Activated T-cell treated with anti-CD3 and anti-CD28 coated beads, Interleukin-2, amount 50 U/mL, for 4 hours (primary cell): ENCODE results near the gene USP19. TPM values are rescaled to one million over a fixed set of nuclear protein-coding genes. Genes with fewer than 3 reads are reported as not detected.

Experiments
- ATAC-seq, 2 donors: fragments of 200-7000 bp; cut with Tn5 transposase; one replicate each; pipeline ENCODE4 v1.10.0; 2021
- DNase-seq: peaks from one replicate; pipeline ENCODE4 v3.0.0-alpha.2; 2020
- H3K27me3 Mint-ChIP-seq: one replicate; pipeline ENCODE4 v1.8.0; 2021; ENCODE audit warnings: low read depth, mixed read lengths
- H3K36me3 Mint-ChIP-seq: one replicate; pipeline ENCODE4 v1.8.0; 2022; ENCODE audit warnings: mixed read lengths; ENCODE audit not compliant: insufficient read depth
- H3K4me1 Mint-ChIP-seq: one replicate; pipeline ENCODE4 v1.8.0; 2021; ENCODE audit warnings: low read depth, mixed read lengths
- H3K4me3 Mint-ChIP-seq: one replicate; pipeline ENCODE4 v1.8.0; 2021; ENCODE audit warnings: mild to moderate bottlenecking, moderate library complexity, mixed read lengths
- H3K9me3 Mint-ChIP-seq: one replicate; pipeline ENCODE4 v1.8.0; 2021; ENCODE audit warnings: mixed read lengths
- total RNA-seq, 3 donors: library from RNA; stranded (reverse); gene quantifications; one replicate each; pipeline ENCODE4 v1.2.1, GENCODE V29; 2021

The USP19 gene
- 10 to 100 TPM; 68.2 to 75.9 (median 75.1) TPM for total RNA-seq

- peaks cover 18% of the 10 kb centered on the region for H3K4me1 Mint-ChIP-seq
- DNase-seq (peak; percentile 91), ATAC-seq (peak; percentile 95)
- H3K9me3 Mint-ChIP-seq = no peaks in the 10 kb centered on the region
- H3K4me3 Mint-ChIP-seq = peak within 1 kb of the TSS; percentile 87
- H3K27me3 Mint-ChIP-seq = no peaks in the 10 kb centered on the region
- peaks cover 18% of the 10 kb centered on the region for H3K36me3 Mint-ChIP-seq
These were observed at the start of gene USP19 for GRCh38 chr3:49120438-49121131. Gene USP19 (minus strand): TSS chr3:49120823. CDS start chr3:49119145, 1,678 bp downstream.

DNA sequence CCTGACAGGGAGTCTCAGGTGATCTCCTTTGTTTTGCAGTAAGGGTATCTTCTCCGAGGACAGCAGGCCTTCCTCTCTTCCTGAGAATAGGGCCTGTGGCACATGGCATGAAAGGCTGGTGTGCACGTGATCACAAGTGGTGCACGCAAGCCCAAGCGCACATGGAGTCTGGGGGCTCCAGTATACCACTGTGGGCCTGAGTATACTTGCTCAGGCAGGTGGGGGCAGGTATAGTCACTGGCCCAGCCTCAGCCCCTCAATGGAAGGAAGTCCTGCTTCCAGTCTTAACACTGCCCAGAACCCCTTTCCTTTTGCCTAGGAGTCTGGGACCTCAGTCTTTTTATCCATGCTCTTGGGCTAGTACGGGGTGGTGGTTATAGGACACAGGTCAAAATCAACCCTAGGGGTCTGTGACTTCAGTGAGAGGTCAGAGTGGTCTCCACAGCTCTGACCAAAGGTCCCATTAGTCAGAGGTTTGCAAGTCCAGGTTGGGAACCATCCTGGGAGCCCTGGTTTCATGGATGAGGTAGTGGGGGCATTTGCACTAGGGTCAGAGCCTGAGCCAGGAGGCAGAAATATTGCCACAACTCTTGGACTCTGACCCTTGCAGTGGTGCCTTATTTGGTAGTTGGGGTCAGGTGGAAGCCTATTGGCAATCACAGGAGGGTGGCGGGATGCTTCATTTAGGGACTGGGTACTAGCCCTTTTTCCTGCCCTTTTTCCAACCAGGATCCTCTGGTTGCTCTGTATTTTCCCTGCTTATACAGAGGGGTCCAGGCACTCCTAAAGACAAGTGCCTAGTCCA is 46.3 kb upstream of the USP19 start:
- Mint-ChIP-seq H3K4me1 (peaks cover 37% of the 10 kb centered on the region), H3K27me3 (no peaks in the 10 kb centered on the region), H3K4me3 (peak overlapping the region; percentile 89), H3K36me3 (peaks cover 16% of the 10 kb centered on the region), H3K9me3 (no peaks in the 10 kb centered on the region)
- DNase-seq (no peak), ATAC-seq (no peak)

GRCh38 chr3:49165771-49166751 is 45.4 kb upstream of the USP19 start, which contains the start of gene CCDC71:
Gene CCDC71 (minus strand): TSS chr3:49166331. CDS start chr3:49164208, 2,123 bp downstream.
- peaks cover 34% of the 10 kb centered on the region for H3K4me1 Mint-ChIP-seq
- H3K27me3 Mint-ChIP-seq = no peaks in the 10 kb centered on the region
- DNase-seq (peak; percentile 71), ATAC-seq (peak; percentile 83 to 85)
- H3K4me3 Mint-ChIP-seq = peak within 1 kb of the TSS; percentile 95
- H3K36me3 Mint-ChIP-seq = peaks cover 16% of the 10 kb centered on the region
- H3K9me3 Mint-ChIP-seq = no peaks in the 10 kb centered on the region

GRCh38 chr3:49164983-49165720 is 44.5 kb upstream of the USP19 start:
- H3K4me3 Mint-ChIP-seq = peak overlapping the region; percentile 95
- ATAC-seq = peak in 1 of 2 donors; percentile 1

GRCh38 chr3:49163609-49164008 is 43.0 kb upstream of the USP19 start:
- Mint-ChIP-seq H3K9me3 (no peaks in the 10 kb centered on the region), H3K27me3 (no peaks in the 10 kb centered on the region), H3K36me3 (peaks cover 16% of the 10 kb centered on the region), H3K4me3 (peak overlapping the region; percentile 37), H3K4me1 (peaks cover 22% of the 10 kb centered on the region)
- DNase-seq (no peak), ATAC-seq (no peak)

More at GRCh38 chr3:49164983-49165720, 44.5 kb upstream of the USP19 start:
- no peaks in the 10 kb centered on the region for H3K27me3 Mint-ChIP-seq
- peaks cover 16% of the 10 kb centered on the region for H3K36me3 Mint-ChIP-seq
- H3K9me3 Mint-ChIP-seq = no peaks in the 10 kb centered on the region
- no peak for DNase-seq
- H3K4me1 Mint-ChIP-seq = peaks cover 25% of the 10 kb centered on the region

DNA sequence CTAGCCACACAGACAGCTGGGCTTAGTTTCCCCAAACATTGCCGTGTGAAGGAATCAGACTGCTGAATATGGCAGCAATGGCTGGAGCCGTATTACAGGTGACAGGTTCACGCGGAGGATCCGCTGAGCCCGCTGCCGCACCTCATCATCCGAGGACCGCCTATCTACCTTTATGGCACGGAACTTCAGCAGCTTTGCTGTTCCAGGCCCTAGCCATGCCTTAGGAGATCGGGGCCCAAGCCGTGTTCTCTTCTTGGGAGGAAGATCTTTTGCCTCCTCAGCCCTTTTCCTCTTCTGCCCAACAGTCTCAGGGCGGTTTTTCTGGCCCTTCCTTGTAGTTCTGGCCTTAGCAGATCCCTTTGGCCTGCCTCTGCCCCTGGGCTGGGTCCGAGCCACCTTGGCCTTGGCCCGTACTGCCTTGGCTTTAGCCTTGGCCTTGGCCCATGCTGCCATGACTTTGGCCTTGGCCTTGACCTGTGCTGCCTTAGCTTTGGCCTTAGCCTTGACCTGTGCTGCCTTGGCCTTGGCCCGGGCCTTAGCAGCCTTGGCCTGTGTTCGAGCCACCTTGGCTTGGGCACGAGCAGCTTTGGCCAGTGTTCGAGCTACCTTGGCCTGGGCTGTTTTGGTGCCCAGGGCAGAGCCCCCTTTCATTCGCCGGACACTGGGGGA is 42.3 kb upstream of the USP19 start:
- ATAC-seq (no peak), DNase-seq (no peak)
- Mint-ChIP-seq H3K4me1 (peaks cover 22% of the 10 kb centered on the region), H3K9me3 (no peaks in the 10 kb centered on the region), H3K4me3 (no peak overlapping the region), H3K36me3 (peaks cover 16% of the 10 kb centered on the region), H3K27me3 (no peaks in the 10 kb centered on the region)

DNA sequence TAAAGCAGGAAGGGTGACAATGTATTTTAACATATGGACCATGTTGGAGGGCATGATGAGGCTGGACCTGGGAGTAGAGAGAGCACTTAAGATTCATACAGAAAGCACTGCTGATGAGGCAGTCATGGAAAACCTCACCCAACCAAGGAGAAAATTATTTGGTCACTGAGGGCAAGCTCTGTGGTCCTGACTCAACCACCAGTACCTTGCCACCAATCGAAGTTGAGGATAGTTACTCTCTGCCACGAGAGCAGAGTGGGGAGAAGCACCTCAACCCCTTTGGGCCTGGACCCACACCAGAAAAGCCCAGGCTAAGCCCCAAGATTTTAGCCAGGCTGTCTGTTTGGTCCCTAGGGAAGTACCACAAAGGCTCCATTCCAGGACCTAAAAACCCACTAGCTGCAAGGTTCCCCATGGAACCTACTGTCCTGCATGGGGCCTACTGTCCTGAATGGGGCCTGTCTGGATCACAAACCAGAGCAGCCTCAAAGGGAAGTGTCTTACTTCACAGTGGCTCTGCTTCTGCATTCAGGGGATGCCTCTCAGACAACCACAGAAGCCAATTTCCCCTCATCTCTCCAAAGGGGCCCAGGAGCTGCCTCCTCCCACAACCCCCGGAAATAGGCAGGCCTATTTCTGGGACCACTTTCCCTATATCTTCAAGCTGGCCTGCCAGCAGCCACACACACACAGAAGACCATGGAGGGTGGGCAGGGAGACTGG is 41.3 kb upstream of the USP19 start:
- peaks cover 22% of the 10 kb centered on the region for H3K4me1 Mint-ChIP-seq
- peaks cover 16% of the 10 kb centered on the region for H3K36me3 Mint-ChIP-seq
- ATAC-seq (no peak), DNase-seq (no peak)
- H3K9me3 Mint-ChIP-seq = no peaks in the 10 kb centered on the region
- H3K4me3 Mint-ChIP-seq = no peak overlapping the region
- H3K27me3 Mint-ChIP-seq = no peaks in the 10 kb centered on the region

GRCh38 chr3:49161197-49161596 is 40.6 kb upstream of the USP19 start:
- Mint-ChIP-seq H3K4me1 (peaks cover 17% of the 10 kb centered on the region), H3K4me3 (no peak overlapping the region), H3K36me3 (peaks cover 16% of the 10 kb centered on the region), H3K27me3 (no peaks in the 10 kb centered on the region), H3K9me3 (no peaks in the 10 kb centered on the region)
- no peak for ATAC-seq
- no peak for DNase-seq

DNA sequence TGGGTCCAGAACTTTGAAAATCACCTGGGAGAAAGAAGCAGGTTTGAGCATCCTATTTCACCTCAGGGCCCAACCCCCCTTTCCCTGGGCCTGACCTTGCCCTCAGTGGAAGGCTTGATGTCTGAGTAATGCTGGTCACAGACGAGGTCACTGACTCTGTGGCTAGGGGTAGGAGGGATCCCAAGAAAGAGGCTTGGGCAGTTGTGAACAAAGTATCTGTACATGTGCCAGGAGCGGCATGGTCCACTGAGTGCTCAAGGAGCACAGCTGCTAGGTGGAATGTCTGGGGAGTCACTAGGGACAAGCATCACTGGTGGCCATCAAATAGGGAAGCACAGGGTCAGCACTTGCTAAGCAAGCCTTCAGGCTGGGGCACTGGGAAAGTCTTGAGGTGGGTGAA is 38.2 kb upstream of the USP19 start:
- Mint-ChIP-seq H3K27me3 (no peaks in the 10 kb centered on the region), H3K36me3 (peaks cover 9% of the 10 kb centered on the region), H3K4me3 (no peak overlapping the region), H3K4me1 (peaks cover 3% of the 10 kb centered on the region), H3K9me3 (no peaks in the 10 kb centered on the region)
- ATAC-seq (no peak), DNase-seq (no peak)

DNA sequence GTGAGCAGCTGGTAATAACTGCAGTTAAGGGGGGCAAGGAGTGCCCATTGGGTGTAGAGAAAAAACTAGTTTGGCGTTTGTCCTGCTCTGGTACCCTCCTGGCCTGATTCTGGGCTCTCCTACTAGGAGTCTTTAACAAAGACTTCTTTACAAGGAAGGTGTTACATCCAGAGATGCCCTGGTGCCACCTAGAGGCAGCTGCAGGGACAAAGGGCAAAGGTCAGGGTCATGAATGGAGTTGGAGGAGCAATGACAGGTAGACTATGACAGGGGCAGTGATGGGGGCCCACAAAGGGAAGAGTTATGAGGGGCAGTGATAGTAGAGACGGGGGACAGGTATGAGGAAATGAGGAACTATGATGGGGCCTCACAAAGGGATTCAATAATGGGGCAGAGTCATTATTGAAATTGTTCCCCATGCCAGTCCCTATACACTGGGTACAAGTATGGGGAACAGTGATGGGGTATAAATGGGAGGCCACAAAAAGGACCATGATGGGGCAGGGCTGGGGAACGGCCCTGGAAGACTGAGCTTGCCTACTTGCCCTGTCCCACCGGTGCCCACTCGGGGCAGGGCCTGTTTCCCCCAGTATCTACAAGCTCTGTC is 37.6 kb upstream of the USP19 start:
- ATAC-seq (peak; percentile 65 to 74), DNase-seq (peak; percentile 54)
- Mint-ChIP-seq H3K4me3 (no peak overlapping the region), H3K9me3 (no peaks in the 10 kb centered on the region), H3K36me3 (peaks cover 5% of the 10 kb centered on the region), H3K4me1 (peaks cover 1% of the 10 kb centered on the region), H3K27me3 (no peaks in the 10 kb centered on the region)

DNA sequence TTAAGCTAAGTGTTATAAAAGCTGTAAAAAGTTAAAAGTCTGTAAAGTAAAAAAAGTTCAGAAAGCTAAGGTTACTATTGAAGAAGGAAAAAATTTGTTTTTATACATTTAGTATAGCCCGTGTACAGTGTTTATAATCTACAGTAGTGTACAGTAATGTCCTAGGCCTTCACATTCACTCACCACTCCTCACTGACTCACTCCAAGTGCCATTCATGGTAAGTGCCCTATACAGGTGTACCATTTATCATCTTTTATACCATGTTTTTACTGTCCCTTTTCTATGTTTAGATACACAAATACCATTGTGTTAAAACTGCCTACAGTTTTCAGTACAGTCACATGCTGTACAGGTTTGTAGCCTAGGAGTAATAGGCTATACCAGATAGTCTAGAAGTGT is 36.7 kb upstream of the USP19 start:
- H3K4me1 Mint-ChIP-seq = peaks cover 1% of the 10 kb centered on the region
- no peaks in the 10 kb centered on the region for H3K27me3 Mint-ChIP-seq
- DNase-seq (no peak), ATAC-seq (peak in 1 of 2 donors; percentile 32)
- H3K36me3 Mint-ChIP-seq = no peaks in the 10 kb centered on the region
- no peak overlapping the region for H3K4me3 Mint-ChIP-seq
- H3K9me3 Mint-ChIP-seq = no peaks in the 10 kb centered on the region

GRCh38 chr3:49153349-49153912 is 32.8 kb upstream of the USP19 start:
- no peak for ATAC-seq
- Mint-ChIP-seq H3K4me3 (no peak overlapping the region), H3K36me3 (no peaks in the 10 kb centered on the region), H3K27me3 (no peaks in the 10 kb centered on the region), H3K9me3 (no peaks in the 10 kb centered on the region), H3K4me1 (no peaks in the 10 kb centered on the region)
- no peak for DNase-seq
